Fibroblast of lung (primary cell): ENCODE results near the gene CLINT1. TPM values are rescaled to one million over a fixed set of nuclear protein-coding genes. Genes with fewer than 3 reads are reported as not detected.
"Not testable (repeated sequence)": the region's sequence is repeated elsewhere in the genome, so short reads cannot be mapped to it uniquely, and the experiment has no call there.

Source experiments
- DNase-seq, 2 donors: peaks; one replicate each; pipeline versions ENCODE4 v3.0.0 to v3.0.0-alpha.2; 2010; ENCODE audit warnings: low read depth in 2 of 2
- H2AFZ ChIP-seq: 2 replicates; pipeline ENCODE4 v1.5.1; 2012; ENCODE audit warnings: low read length, control low read depth, inconsistent platforms
- H3K27ac ChIP-seq: 2 replicates; pipeline ENCODE4 v1.5.1; 2011; ENCODE audit warnings: low read length, control low read depth; ENCODE audit not compliant: insufficient read depth
- H3K27me3 ChIP-seq: 2 replicates; pipeline ENCODE4 v1.5.1; 2011; ENCODE audit warnings: mild to moderate bottlenecking, low read length; ENCODE audit not compliant: control insufficient read depth, insufficient read depth
- H3K36me3 ChIP-seq: 2 replicates; pipeline ENCODE4 v1.5.1; 2011; ENCODE audit warnings: low read length; ENCODE audit not compliant: control insufficient read depth, insufficient read depth
- H3K4me1 ChIP-seq: 2 replicates; pipeline ENCODE4 v1.5.1; 2011; ENCODE audit warnings: low read length; ENCODE audit not compliant: control insufficient read depth, insufficient read depth; ENCODE audit errors: extremely low read depth
- H3K4me2 ChIP-seq: 2 replicates; pipeline ENCODE4 v1.5.1; 2011; ENCODE audit warnings: low read length, control low read depth; ENCODE audit not compliant: insufficient read depth; ENCODE audit errors: extremely low read depth
- H3K4me3 ChIP-seq, 4 experiments: fragments of 200-600 bp in 1 of 4; sonication (generic) in 1 of 4; replicated peaks in 1 of 4; 2 replicates each; pipeline ENCODE4 v1.5.1; 2011 to 2016; ENCODE audit warnings: low read length in 4 of 4, low read depth in 3 of 4, mild to moderate bottlenecking in 3 of 4, control low read depth in 2 of 4, inconsistent platforms in 1 of 4, mixed read lengths in 1 of 4; ENCODE audit not compliant: insufficient read depth in 1 of 4; ENCODE audit errors: control extremely low read depth in 1 of 4
- H3K79me2 ChIP-seq: 2 replicates; pipeline ENCODE4 v1.5.1; 2012; ENCODE audit warnings: mild to moderate bottlenecking, low read length, inconsistent platforms; ENCODE audit not compliant: control insufficient read depth, insufficient read depth
- H3K9ac ChIP-seq: 2 replicates; pipeline ENCODE4 v1.5.1; 2011; ENCODE audit warnings: mild to moderate bottlenecking, low read length, control low read depth; ENCODE audit not compliant: insufficient read depth
- H3K9me3 ChIP-seq: 2 replicates; pipeline ENCODE4 v1.5.1; 2012; ENCODE audit warnings: low read depth, low read length; ENCODE audit not compliant: control insufficient read depth, insufficient read depth
- H4K20me1 ChIP-seq: 2 replicates; pipeline ENCODE4 v1.5.1; 2011; ENCODE audit warnings: low read length; ENCODE audit not compliant: control insufficient read depth, insufficient read depth; ENCODE audit errors: extremely low read depth
- CTCF ChIP-seq, 2 donors: IDR thresholded peaks in 1 of 2; conservative IDR thresholded peaks in 1 of 2; 1 replicate in 1 of 2; 2 replicates in 1 of 2; pipeline ENCODE4 v1.5.1; 2011 to 2012; ENCODE audit warnings: low read length in 2 of 2, control low read depth in 1 of 2, inconsistent platforms in 1 of 2, low read depth in 1 of 2, mild to moderate bottlenecking in 1 of 2
- EZH2 ChIP-seq: IDR thresholded peaks from 2 replicates; pipeline ENCODE4 v1.5.1; 2012; ENCODE audit warnings: low read length, control low read depth, mild to moderate bottlenecking; ENCODE audit errors: missing control alignments
- polyA plus RNA-seq, 2 donors: library from polyadenylated mRNA; depleted of rRNA in 1 of 2; stranded (reverse) in 1 of 2; unstranded in 1 of 2; fragments of >200 nt; gene quantifications; 2 replicates each; pipeline ENCODE4 v1.2.1, GENCODE V29; 2011 to 2012; ENCODE audit warnings: missing spikeins in 1 of 2
- total RNA-seq: library from RNA; depleted of rRNA; stranded (reverse); fragments of >200 nt; gene quantifications from 2 replicates; pipeline ENCODE4 v1.2.1, GENCODE V29; 2014

The CLINT1 gene
- total and polyA plus RNA-seq, 2 donors (not counting 1 experiment from before 2014, with no cell fraction given), result 82.4 to 99.0 TPM

- Histone ChIP-seq H2AFZ (no peak overlapping the region), H3K36me3 (no peaks in the 10 kb centered on the region), H3K79me2 (no peaks in the 10 kb centered on the region), H4K20me1 (no peaks in the 10 kb centered on the region), H3K4me3 (no peak overlapping the region), H3K27me3 (no peaks in the 10 kb centered on the region), H3K9ac (no peak overlapping the region), H3K27ac (no peak overlapping the region), H3K4me2 (no peak overlapping the region), H3K4me1 (no peaks in the 10 kb centered on the region), H3K9me3 (no peaks in the 10 kb centered on the region)
- no peak for DNase-seq
- TF ChIP-seq EZH2 (no peak), CTCF (conservative IDR thresholded peaks at IDR 0.05 in 1 of 2, IDR thresholded peaks at IDR 0.05 in 1 of 2; ENCODE audit: low read depth in 1 of 2, low read length in 2 of 2) (no peak)
Measured at GRCh38 chr5:157888814-157889532, 30.0 kb upstream of the CLINT1 start.

- Histone ChIP-seq H3K9ac (no peak overlapping the region), H4K20me1 (no peaks in the 10 kb centered on the region), H3K79me2 (no peaks in the 10 kb centered on the region), H3K4me2 (no peak overlapping the region), H3K9me3 (no peaks in the 10 kb centered on the region), H3K27ac (no peak overlapping the region), H3K27me3 (no peaks in the 10 kb centered on the region), H3K36me3 (no peaks in the 10 kb centered on the region), H3K4me3 (no peak overlapping the region), H3K4me1 (no peaks in the 10 kb centered on the region), H2AFZ (no peak overlapping the region)
- TF ChIP-seq EZH2 (no peak), CTCF (conservative IDR thresholded peaks at IDR 0.05 in 1 of 2, IDR thresholded peaks at IDR 0.05 in 1 of 2; ENCODE audit: low read depth in 1 of 2, low read length in 2 of 2) (no peak)
- DNase-seq, result no peak
Measured at GRCh38 chr5:157886796-157887380, 27.9 kb upstream of the CLINT1 start.

- H2AFZ ChIP-seq, H3K9me3 ChIP-seq, H3K9ac ChIP-seq, H3K79me2 ChIP-seq, H3K36me3 ChIP-seq, H3K4me1 ChIP-seq, H4K20me1 ChIP-seq, H3K27ac ChIP-seq, DNase-seq, H3K4me2 ChIP-seq, H3K4me3 ChIP-seq, H3K27me3 ChIP-seq: not testable (repeated sequence)
Measured at GRCh38 chr5:157885051-157885450, 26.1 kb upstream of the CLINT1 start.

GRCh38 chr5:157881498-157881897 lies 22.6 kb upstream of the CLINT1 start:
- H4K20me1 ChIP-seq, H3K27ac ChIP-seq, H3K4me1 ChIP-seq, H2AFZ ChIP-seq, DNase-seq, H3K4me3 ChIP-seq, H3K79me2 ChIP-seq, H3K9ac ChIP-seq, H3K9me3 ChIP-seq, H3K27me3 ChIP-seq, H3K4me2 ChIP-seq, H3K36me3 ChIP-seq: not testable (repeated sequence)
